HCT116 (cell line): ENCODE data around the gene MPPED1. TPM values are rescaled to one million over a fixed set of nuclear protein-coding genes. Genes with fewer than 3 reads are reported as not detected.

Experiments used
- ATAC-seq: fragments of 200-7000 bp; cut with Tn5 transposase; 2 replicates; pipeline ENCODE4 v1.9.1; 2020; ENCODE audit warnings: mild to moderate bottlenecking, moderate library complexity
- BruUV-seq: library from RNA; stranded (reverse); fragments of 400-500 nt; replicated peaks from 2 replicates; lab custom pipeline; 2021; lab: Mats Ljungman, UMichigan
- CTCF ChIA-PET: fragments of 300-600 bp; sonication (Branson Sonifier 250); formaldehyde crosslinking; loops from one replicate; lab custom pipeline; 2021; ENCODE audit warnings: antibody characterized with exemption; lab: Charles Lee
- POLR2A ChIA-PET: fragments of 300-600, 350-600 bp; sonication (Branson Sonifier 250); formaldehyde crosslinking; loops from one replicate; lab custom pipeline; 2021; ENCODE audit warnings: antibody characterized with exemption; lab: Charles Lee
- RAD21 ChIA-PET, 2 experiments: fragments of 300-600 bp; sonication (Branson Sonifier 250); formaldehyde crosslinking; loops; one replicate each; lab custom pipeline; 2023; ENCODE audit warnings: low total read pairs in 2 of 2; ENCODE audit not compliant: uncharacterized antibody in 2 of 2, unreplicated experiment in 2 of 2, low non-redundant PET in 1 of 2; lab: Charles Lee
- DNase-seq: peaks from one replicate; pipeline ENCODE4 v3.0.0-alpha.2; 2010; ENCODE audit warnings: low read depth, low spot score
- H2AFZ ChIP-seq: fragments of 200-600 bp; shearing (Covaris generic), sonication (generic); 2 replicates; pipeline ENCODE4 v1.6.1; 2017; ENCODE audit warnings: low read depth, mixed run types, mixed read lengths, antibody characterized with exemption, low read length; ENCODE audit not compliant: poor library complexity, severe bottlenecking
- H3K27ac ChIP-seq: 2 replicates; pipeline ENCODE4 v1.5.1; 2012; ENCODE audit warnings: low read depth, low read length
- H3K27me3 ChIP-seq: fragments of 200-600 bp; sonication (generic); 2 replicates; pipeline ENCODE4 v1.6.1; 2016; ENCODE audit warnings: mixed run types, low read length, mixed read lengths; ENCODE audit not compliant: insufficient read depth
- H3K36me3 ChIP-seq, 2 experiments: fragments of 200-500 bp in 1 of 2; fragments of 200-600 bp in 1 of 2; sonication (Bioruptor generic) in 1 of 2; sonication (generic) in 1 of 2; 2 replicates each; pipeline versions ENCODE4 v1.5.1 to v1.6.1; 2014 to 2016; ENCODE audit warnings: low read length in 2 of 2, inconsistent platforms in 1 of 2, mixed read lengths in 1 of 2, mixed run types in 1 of 2; ENCODE audit not compliant: insufficient read depth in 2 of 2, control insufficient read depth in 1 of 2
- H3K4me1 ChIP-seq, 2 experiments: fragments of 200-600 bp in 1 of 2; sonication (generic) in 1 of 2; 2 replicates each; pipeline versions ENCODE4 v1.5.1 to v1.6.1; 2012 to 2017; ENCODE audit warnings: low read length in 2 of 2, inconsistent platforms in 1 of 2, mild to moderate bottlenecking in 1 of 2, mixed read lengths in 1 of 2, mixed run types in 1 of 2, moderate library complexity in 1 of 2; ENCODE audit not compliant: insufficient read depth in 2 of 2, control insufficient read depth in 1 of 2
- H3K4me2 ChIP-seq: fragments of 200-600 bp; sonication (generic); 2 replicates; pipeline ENCODE4 v1.6.1; 2017; ENCODE audit warnings: mixed run types, low read length, mixed read lengths
- H3K4me3 ChIP-seq, 2 experiments: fragments of 200-600 bp in 1 of 2; sonication (generic) in 1 of 2; replicated peaks in 1 of 2; 2 replicates each; pipeline ENCODE4 v1.5.1; 2011 to 2016; ENCODE audit warnings: low read length in 2 of 2, control low read depth in 1 of 2, low read depth in 1 of 2, mild to moderate bottlenecking in 1 of 2, mixed read lengths in 1 of 2, mixed run types in 1 of 2
- H3K79me2 ChIP-seq: fragments of 200-600 bp; sonication (generic); 2 replicates; pipeline ENCODE4 v1.6.1; 2017; ENCODE audit warnings: mild to moderate bottlenecking, mixed run types, low read length, moderate library complexity, mixed read lengths; ENCODE audit not compliant: insufficient read depth
- H3K9ac ChIP-seq: fragments of 200-600 bp; sonication (generic); 2 replicates; pipeline ENCODE4 v1.6.1; 2016; ENCODE audit warnings: low read length, mixed read lengths
- H3K9me2 ChIP-seq: fragments of 200-600 bp; sonication (generic), shearing (Covaris generic); 2 replicates; pipeline ENCODE4 v1.6.1; 2017; ENCODE audit warnings: mixed run types, mild to moderate bottlenecking, moderate library complexity; ENCODE audit not compliant: insufficient read depth
- H3K9me3 ChIP-seq, 2 experiments: fragments of 200-500 bp in 1 of 2; fragments of 200-600 bp in 1 of 2; sonication (Bioruptor generic) in 1 of 2; sonication (generic) in 1 of 2; 2 replicates each; pipeline ENCODE4 v1.6.1; 2014 to 2017; ENCODE audit warnings: low read length in 2 of 2, mixed read lengths in 2 of 2, inconsistent platforms in 1 of 2, low read depth in 1 of 2, mild to moderate bottlenecking in 1 of 2, mixed run types in 1 of 2, moderate library complexity in 1 of 2; ENCODE audit not compliant: control insufficient read depth in 1 of 2, insufficient read depth in 1 of 2
- H4K20me1 ChIP-seq: fragments of 200-600 bp; sonication (generic), shearing (Covaris generic); 2 replicates; pipeline ENCODE4 v1.6.1; 2017; ENCODE audit warnings: mixed run types, mild to moderate bottlenecking, moderate library complexity; ENCODE audit not compliant: insufficient read depth
- ATF3 ChIP-seq: IDR thresholded peaks from 2 replicates; pipeline ENCODE4 v1.6.1; 2012
- CBX3 ChIP-seq: IDR thresholded peaks from 2 replicates; pipeline ENCODE4 v1.6.1; 2012; ENCODE audit warnings: low read depth
- EZH2 ChIP-seq: fragments of 200-600 bp; sonication (generic); IDR thresholded peaks from 2 replicates; pipeline ENCODE4 v1.6.1; 2017; ENCODE audit warnings: antibody characterized with exemption, mixed run types
- EZH2phosphoT487 ChIP-seq: fragments of 200-600 bp; IDR thresholded peaks from 2 replicates; pipeline ENCODE4 v1.6.1; 2018; ENCODE audit warnings: antibody characterized with exemption, borderline replicate concordance
- FOSL1 ChIP-seq: IDR thresholded peaks from 2 replicates; pipeline ENCODE4 v1.6.1; 2012; ENCODE audit warnings: low read depth
- POLR2A ChIP-seq: IDR thresholded peaks from 2 replicates; pipeline ENCODE4 v1.7.0; 2011; ENCODE audit warnings: borderline replicate concordance; ENCODE audit not compliant: insufficient read depth, insufficient read length; ENCODE audit errors: extremely low read depth
- RAD21 ChIP-seq: IDR thresholded peaks from 2 replicates; pipeline ENCODE4 v1.6.1; 2012; ENCODE audit warnings: low read depth, mild to moderate bottlenecking
- REST ChIP-seq: IDR thresholded peaks from 2 replicates; pipeline ENCODE4 v1.6.1; 2012; ENCODE audit warnings: low read depth
- SIN3A ChIP-seq: IDR thresholded peaks from 2 replicates; pipeline ENCODE4 v1.6.1; 2012; ENCODE audit warnings: low read depth
- SRF ChIP-seq: IDR thresholded peaks from 2 replicates; pipeline ENCODE4 v1.6.1; 2012; ENCODE audit warnings: low read depth
- TCF7L2 ChIP-seq: IDR thresholded peaks from 2 replicates; pipeline ENCODE4 v1.7.0; 2011; ENCODE audit warnings: borderline replicate concordance, inconsistent platforms; ENCODE audit not compliant: insufficient read depth, insufficient read length; ENCODE audit errors: extremely low read depth
- YY1 ChIP-seq: IDR thresholded peaks from 2 replicates; pipeline ENCODE4 v1.6.1; 2011; ENCODE audit warnings: low read length, low read depth, moderate library complexity, mild to moderate bottlenecking; ENCODE audit not compliant: insufficient replicate concordance; ENCODE audit errors: extremely low read depth
- ZBTB33 ChIP-seq: IDR thresholded peaks from 2 replicates; pipeline ENCODE4 v1.6.1; 2011; ENCODE audit warnings: mild to moderate bottlenecking, low read length, moderate library complexity; ENCODE audit not compliant: insufficient replicate concordance; ENCODE audit errors: extremely low read depth
- ZNF274 ChIP-seq: fragments of 200-500 bp; sonication (Bioruptor generic); IDR thresholded peaks from 2 replicates; pipeline ENCODE4 v1.6.1; 2014; ENCODE audit warnings: mild to moderate bottlenecking, low read depth, low read length, inconsistent platforms
- intact Hi-C: fragments of 100-400 bp; cut with micrococcal nuclease; formaldehyde crosslinking; loops from 2 replicates; pipeline ENCODE4 v1.10.0; 2022
- total RNA-seq: library from RNA; stranded (reverse); gene quantifications from one replicate; pipeline ENCODE4 v1.2.1, GENCODE V29; 2021; ENCODE audit not compliant: unreplicated experiment

Gene MPPED1
- total RNA-seq, 1 experiment from 2014 or later = not detected

GRCh38 chr22:43431808-43432554 lies 20.2 kb downstream of the MPPED1 start:
- H3K27ac ChIP-seq = no peak overlapping the region
- BruUV-seq = no TSS peak
- peaks cover 34% of the 10 kb centered on the region for H3K27me3 ChIP-seq
- H3K4me2 ChIP-seq = no peak overlapping the region
- no peak for ATAC-seq
- H4K20me1 ChIP-seq = no peaks in the 10 kb centered on the region
- no peak overlapping the region for H2AFZ ChIP-seq
- no peak overlapping the region for H3K9ac ChIP-seq
- no peaks in the 10 kb centered on the region for H3K36me3 ChIP-seq
- CTCF ChIA-PET = no interaction called here
- no peaks in the 10 kb centered on the region for H3K79me2 ChIP-seq
- H3K9me2 ChIP-seq = no peaks in the 10 kb centered on the region
- RAD21 ChIA-PET = no interaction called here
- DNase-seq = no peak
- POLR2A ChIA-PET = no interaction called here
- H3K4me3 ChIP-seq = no peak overlapping the region
- intact Hi-C loops = no loop called here
- TF ChIP-seq TCF7L2 (no peak), EZH2 (no peak)
- H3K9me3 ChIP-seq = no peaks in the 10 kb centered on the region
- no peaks in the 10 kb centered on the region for H3K4me1 ChIP-seq

- intact Hi-C loops = no loop called here
- no peaks in the 10 kb centered on the region for H3K79me2 ChIP-seq
- ChIA-PET RAD21 (no interaction called here), POLR2A (no interaction called here), CTCF (no interaction called here)
- no peak overlapping the region for H2AFZ ChIP-seq
- H3K4me2 ChIP-seq = no peak overlapping the region
- no peak overlapping the region for H3K27ac ChIP-seq
- no peaks in the 10 kb centered on the region for H3K4me1 ChIP-seq
- no peak overlapping the region for H3K4me3 ChIP-seq
- no TSS peak for BruUV-seq
- H3K9me3 ChIP-seq = no peaks in the 10 kb centered on the region
- ATAC-seq = no peak
- DNase-seq = no peak
- H4K20me1 ChIP-seq = no peaks in the 10 kb centered on the region
- H3K9ac ChIP-seq = no peak overlapping the region
- TF ChIP-seq FOSL1 (no peak), ATF3 (no peak), POLR2A (no peak), EZH2phosphoT487 (no peak), ZNF274 (no peak), REST (no peak), ZBTB33 (no peak), YY1 (no peak), SIN3A (no peak), CBX3 (no peak), RAD21 (no peak), SRF (no peak)
- no peaks in the 10 kb centered on the region for H3K36me3 ChIP-seq
- no peaks in the 10 kb centered on the region for H3K9me2 ChIP-seq
- peaks cover 35% of the 10 kb centered on the region for H3K27me3 ChIP-seq
Measured at GRCh38 chr22:43432883-43433415, 21.1 kb downstream of the MPPED1 start.
